Measurements from ENCODE around the gene G6PD.
"Not testable (repeated sequence)": the region's sequence is repeated elsewhere in the genome, so short reads cannot be mapped to it uniquely, and the experiment has no call there.

DNA sequence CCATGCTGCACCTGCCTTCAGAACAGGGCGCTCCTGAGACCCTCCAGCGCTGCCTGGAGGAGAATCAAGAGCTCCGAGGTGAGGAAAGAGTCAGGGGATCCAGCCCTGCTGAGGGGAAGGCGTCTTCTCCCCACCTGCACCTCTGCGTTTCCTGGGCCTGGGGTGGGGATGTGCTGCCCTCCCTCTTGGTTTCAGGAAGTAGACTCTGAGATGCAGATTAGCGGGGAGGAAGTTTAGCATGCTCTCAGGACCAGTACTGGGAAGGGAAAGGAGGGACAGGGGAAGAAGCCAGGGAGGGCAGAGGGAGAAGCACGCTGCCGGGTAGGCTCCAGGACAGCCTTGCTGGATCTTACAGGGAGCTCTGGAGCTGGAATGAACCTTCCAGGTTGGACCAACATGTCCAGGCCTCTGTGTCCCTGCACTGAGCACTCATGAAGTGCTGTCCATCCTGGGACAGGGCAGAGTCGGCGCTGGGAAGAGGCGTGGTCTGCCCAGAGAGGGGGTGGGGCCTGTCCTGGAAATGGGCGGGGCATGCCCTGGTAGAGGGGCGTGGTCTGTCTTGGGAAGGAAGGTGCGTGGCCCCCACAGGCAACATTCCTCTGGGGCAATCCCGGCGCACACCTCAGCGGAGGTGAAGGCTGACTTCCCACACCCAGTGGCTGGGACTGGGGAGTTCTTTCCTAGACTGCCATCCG is 5.6 kb upstream of the G6PD start:
- not testable (repeated sequence) for TF ChIP-seq CTCF, POLR2A (IDR thresholded peaks at IDR 0.05)

Data from testis (tissue), 2 donors.